ENCODE data around the gene F2RL2.

Gene F2RL2

DNA sequence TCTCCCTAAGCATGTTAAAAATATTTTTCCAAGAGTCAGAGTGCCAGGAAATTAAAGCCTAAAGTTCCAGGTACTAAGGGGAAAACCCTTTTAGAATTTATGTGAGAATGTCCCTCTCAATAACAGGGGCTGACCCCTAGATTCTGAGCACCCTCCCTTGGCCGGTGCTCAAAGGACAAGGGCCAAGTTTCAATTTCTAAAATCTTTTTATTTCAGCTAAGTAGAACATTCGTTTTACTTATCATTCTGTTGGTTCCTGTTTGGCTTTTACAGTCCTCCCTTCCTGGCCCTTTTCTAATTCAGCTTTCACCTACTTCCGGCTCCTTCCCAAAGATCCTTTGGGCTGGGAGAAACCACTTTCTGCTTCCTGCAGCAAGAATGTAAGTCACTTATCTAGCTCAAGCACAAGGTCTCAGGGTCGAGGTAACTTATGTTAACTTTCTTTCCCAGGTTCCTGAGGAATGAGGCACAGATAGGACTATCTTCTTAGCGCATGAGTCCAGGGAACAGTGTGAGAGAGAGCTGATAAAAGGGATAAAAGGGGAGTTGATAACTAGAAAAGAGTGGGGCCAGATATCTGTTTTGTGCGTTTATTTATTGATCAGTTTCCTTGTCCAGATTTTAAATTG, 34.6 kb upstream of the F2RL2 start:
- TF ChIP-seq TAF1 (IDR thresholded peaks at IDR 0.05; ENCODE audit: borderline replicate concordance, insufficient read depth, low read length) (no peak), FOXP2 (optimal IDR thresholded peaks at IDR 0.05; ENCODE audit: borderline replicate concordance, extremely low read depth, extremely low read length, insufficient read depth) (no peak), SIN3A (IDR thresholded peaks at IDR 0.05; ENCODE audit: borderline replicate concordance, insufficient read depth, low read length) (no peak), POLR2AphosphoS5 (IDR thresholded peaks at IDR 0.05; ENCODE audit: low read depth, low read length) (no peak)
- TF ChIP-seq, protein P1, sequence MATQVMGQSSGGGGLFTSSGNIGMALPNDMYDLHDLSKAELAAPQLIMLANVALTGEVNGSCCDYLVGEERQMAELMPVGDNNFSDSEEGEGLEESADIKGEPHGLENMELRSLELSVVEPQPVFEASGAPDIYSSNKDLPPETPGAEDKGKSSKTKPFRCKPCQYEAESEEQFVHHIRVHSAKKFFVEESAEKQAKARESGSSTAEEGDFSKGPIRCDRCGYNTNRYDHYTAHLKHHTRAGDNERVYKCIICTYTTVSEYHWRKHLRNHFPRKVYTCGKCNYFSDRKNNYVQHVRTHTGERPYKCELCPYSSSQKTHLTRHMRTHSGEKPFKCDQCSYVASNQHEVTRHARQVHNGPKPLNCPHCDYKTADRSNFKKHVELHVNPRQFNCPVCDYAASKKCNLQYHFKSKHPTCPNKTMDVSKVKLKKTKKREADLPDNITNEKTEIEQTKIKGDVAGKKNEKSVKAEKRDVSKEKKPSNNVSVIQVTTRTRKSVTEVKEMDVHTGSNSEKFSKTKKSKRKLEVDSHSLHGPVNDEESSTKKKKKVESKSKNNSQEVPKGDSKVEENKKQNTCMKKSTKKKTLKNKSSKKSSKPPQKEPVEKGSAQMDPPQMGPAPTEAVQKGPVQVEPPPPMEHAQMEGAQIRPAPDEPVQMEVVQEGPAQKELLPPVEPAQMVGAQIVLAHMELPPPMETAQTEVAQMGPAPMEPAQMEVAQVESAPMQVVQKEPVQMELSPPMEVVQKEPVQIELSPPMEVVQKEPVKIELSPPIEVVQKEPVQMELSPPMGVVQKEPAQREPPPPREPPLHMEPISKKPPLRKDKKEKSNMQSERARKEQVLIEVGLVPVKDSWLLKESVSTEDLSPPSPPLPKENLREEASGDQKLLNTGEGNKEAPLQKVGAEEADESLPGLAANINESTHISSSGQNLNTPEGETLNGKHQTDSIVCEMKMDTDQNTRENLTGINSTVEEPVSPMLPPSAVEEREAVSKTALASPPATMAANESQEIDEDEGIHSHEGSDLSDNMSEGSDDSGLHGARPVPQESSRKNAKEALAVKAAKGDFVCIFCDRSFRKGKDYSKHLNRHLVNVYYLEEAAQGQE (IDR thresholded peaks at IDR 0.05; ENCODE audit: insufficient read depth in 1 of 2, low read depth in 2 of 2, low read length in 2 of 2) = no peak

DNA sequence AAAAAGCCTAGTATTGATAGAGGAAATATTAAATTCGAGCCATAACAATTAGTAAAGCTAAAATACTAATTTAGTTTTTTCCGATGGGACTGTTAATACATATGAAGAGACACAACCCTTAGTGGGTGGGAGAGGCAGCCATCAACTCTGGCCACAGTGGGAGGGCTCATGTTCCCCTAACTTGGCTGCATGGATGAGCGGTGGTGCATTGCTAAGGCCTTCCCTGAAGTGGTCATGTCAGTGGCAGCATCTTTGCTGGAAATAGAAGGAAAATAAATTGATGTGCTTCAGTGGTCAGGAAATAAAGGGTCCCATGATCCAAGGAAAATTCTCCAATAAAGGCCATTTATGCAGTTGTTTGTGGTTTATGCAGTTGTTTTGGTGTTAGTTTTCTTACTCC, 33.9 kb upstream of the F2RL2 start:
- TF ChIP-seq, protein P1 (IDR thresholded peaks at IDR 0.05; ENCODE audit: insufficient read depth in 1 of 2, low read depth in 2 of 2, low read length in 2 of 2) = no peak
- no peak for TF ChIP-seq SIN3A (IDR thresholded peaks at IDR 0.05; ENCODE audit: borderline replicate concordance, insufficient read depth, low read length)
- no peak for TF ChIP-seq FOXP2 (optimal IDR thresholded peaks at IDR 0.05; ENCODE audit: borderline replicate concordance, extremely low read depth, extremely low read length, insufficient read depth)
- TF ChIP-seq POLR2AphosphoS5 (IDR thresholded peaks at IDR 0.05; ENCODE audit: low read depth, low read length) = no peak
- no peak for TF ChIP-seq TAF1 (IDR thresholded peaks at IDR 0.05; ENCODE audit: borderline replicate concordance, insufficient read depth, low read length)

DNA sequence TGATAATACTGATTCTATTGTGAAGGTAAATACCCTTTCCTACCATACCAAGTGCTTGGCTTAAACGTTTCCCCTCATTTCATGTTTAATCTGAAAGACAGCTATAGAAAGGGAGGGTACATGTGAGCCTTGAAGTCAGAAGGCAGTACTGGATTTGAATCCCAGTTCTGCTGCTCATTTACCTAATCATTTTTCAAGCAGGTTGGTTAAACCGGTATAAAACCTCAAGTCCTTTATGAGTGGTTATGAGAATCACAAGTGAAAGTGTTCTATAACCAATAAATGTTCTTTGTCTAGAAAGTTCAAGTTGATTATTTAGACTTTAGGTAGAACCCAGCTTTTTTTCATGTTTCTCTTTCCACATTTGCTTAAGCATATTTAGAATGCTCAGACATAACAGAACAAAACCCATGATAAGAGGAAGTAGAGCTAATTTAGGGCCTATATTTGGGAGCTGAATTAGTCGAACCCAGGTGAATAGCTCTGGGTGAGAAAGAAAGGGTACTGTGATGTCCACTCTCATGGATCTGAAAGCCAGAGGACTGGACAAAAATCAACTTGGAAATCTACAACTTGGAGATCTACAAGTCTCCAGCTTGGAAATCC, 29.7 kb upstream of the F2RL2 start:
- TF ChIP-seq TAF1 (IDR thresholded peaks at IDR 0.05; ENCODE audit: borderline replicate concordance, insufficient read depth, low read length) = no peak
- TF ChIP-seq FOXP2 (optimal IDR thresholded peaks at IDR 0.05; ENCODE audit: borderline replicate concordance, extremely low read depth, extremely low read length, insufficient read depth) = no peak
- no peak for TF ChIP-seq SIN3A (IDR thresholded peaks at IDR 0.05; ENCODE audit: borderline replicate concordance, insufficient read depth, low read length)

DNA sequence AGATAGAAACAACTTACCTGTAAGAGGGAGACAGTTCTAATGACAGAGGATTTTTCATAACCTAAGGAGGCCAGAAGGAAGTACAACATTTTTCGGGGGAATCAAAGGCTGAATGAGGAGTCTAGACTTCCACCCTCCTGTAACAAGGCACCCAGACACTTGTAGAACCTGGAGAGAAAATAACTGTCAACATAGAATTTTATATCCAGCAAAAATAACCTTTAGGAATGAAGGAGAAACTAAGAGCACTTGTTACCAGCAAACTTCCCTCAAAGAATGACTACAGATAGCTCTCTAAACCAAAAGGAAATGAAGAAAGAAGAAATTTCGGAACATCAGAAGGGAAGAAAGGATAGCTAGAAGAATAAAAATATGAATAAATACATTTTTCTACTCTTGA, 25.9 kb upstream of the F2RL2 start:
- TF ChIP-seq SIN3A (IDR thresholded peaks at IDR 0.05; ENCODE audit: borderline replicate concordance, insufficient read depth, low read length) (no peak), TAF1 (IDR thresholded peaks at IDR 0.05; ENCODE audit: borderline replicate concordance, insufficient read depth, low read length) (no peak), POLR2AphosphoS5 (IDR thresholded peaks at IDR 0.05; ENCODE audit: low read depth, low read length) (no peak), FOXP2 (optimal IDR thresholded peaks at IDR 0.05; ENCODE audit: borderline replicate concordance, extremely low read depth, extremely low read length, insufficient read depth) (no peak)
- TF ChIP-seq, protein P1 (IDR thresholded peaks at IDR 0.05; ENCODE audit: insufficient read depth in 1 of 2, low read depth in 2 of 2, low read length in 2 of 2) = no peak

DNA sequence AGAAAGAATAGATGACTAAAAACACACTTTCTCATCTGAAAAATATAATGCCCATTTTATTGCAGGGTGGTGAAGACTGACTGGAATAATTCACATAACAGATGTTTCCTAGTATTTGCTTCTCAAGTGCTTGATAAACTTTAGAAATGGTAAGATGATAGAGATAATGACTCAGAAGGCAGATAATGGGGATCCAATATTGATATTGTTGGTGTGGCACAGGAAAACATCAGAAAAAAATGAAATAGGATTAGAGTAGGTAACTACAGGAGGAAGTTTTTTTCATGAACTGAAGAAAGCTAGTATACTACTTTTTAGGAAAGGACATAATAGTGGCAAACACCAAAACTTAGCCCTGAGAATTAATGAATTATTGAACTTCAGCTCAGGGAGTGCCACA, 20.2 kb upstream of the F2RL2 start:
- TF ChIP-seq TAF1 (IDR thresholded peaks at IDR 0.05; ENCODE audit: borderline replicate concordance, insufficient read depth, low read length) (no peak), SIN3A (IDR thresholded peaks at IDR 0.05; ENCODE audit: borderline replicate concordance, insufficient read depth, low read length) (no peak), POLR2AphosphoS5 (IDR thresholded peaks at IDR 0.05; ENCODE audit: low read depth, low read length) (no peak), FOXP2 (optimal IDR thresholded peaks at IDR 0.05; ENCODE audit: borderline replicate concordance, extremely low read depth, extremely low read length, insufficient read depth) (no peak)
- TF ChIP-seq, protein P1 (IDR thresholded peaks at IDR 0.05; ENCODE audit: insufficient read depth in 1 of 2, low read depth in 2 of 2, low read length in 2 of 2) = no peak

All from PFSK-1 (cell line).